Dermis blood vessel endothelial cell (primary cell): Measurements from ENCODE around the gene SYNGR1. TPM values are rescaled to one million over a fixed set of nuclear protein-coding genes. Genes with fewer than 3 reads are reported as not detected.
"Not testable (repeated sequence)": the region's sequence is repeated elsewhere in the genome, so short reads cannot be mapped to it uniquely, and the experiment has no call there.

Experiments
- DNase-seq: peaks from one replicate; pipeline ENCODE4 v3.0.0; 2010
- total RNA-seq: library from RNA; depleted of rRNA; stranded (reverse); fragments of >200 nt; gene quantifications from 2 replicates; pipeline ENCODE4 v1.2.3, GENCODE V29; 2014

The SYNGR1 gene
- total RNA-seq, 1 donor from 2014 or later = 1.0 TPM

DNA sequence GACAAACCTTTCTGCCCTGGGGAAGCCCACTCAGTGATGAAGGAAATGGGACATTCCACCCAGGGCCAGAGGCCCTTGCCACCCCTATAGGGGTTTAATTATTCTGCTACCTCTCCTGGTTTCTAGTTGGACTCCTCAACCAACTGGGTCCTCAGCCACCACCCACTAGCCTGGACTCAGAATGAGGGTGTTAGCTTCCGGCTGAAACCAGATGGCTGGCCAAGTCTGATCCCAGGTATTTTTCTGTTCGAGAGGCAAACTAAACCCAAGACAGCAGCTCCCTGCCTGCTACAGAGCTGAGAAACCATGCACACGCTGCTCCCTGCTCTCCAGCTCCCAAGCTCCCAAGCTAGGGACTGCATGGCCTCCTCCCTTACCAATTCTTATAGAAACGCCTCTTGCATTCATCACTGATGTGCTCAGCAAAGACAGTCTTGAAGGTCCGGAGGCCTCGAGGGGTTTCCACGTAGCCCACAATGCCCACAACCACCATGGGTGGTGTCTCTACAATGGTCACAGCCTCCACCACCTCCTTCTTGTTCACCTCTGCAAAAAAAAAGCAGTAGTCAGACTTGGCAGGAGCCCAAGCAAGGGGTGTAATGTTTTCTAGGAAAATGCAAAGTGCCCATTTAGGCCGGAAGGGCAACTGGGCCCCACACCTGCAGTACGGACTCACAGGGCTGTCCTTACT, 32.6 kb upstream of the SYNGR1 start:
- peak; percentile 32 for DNase-seq

DNA sequence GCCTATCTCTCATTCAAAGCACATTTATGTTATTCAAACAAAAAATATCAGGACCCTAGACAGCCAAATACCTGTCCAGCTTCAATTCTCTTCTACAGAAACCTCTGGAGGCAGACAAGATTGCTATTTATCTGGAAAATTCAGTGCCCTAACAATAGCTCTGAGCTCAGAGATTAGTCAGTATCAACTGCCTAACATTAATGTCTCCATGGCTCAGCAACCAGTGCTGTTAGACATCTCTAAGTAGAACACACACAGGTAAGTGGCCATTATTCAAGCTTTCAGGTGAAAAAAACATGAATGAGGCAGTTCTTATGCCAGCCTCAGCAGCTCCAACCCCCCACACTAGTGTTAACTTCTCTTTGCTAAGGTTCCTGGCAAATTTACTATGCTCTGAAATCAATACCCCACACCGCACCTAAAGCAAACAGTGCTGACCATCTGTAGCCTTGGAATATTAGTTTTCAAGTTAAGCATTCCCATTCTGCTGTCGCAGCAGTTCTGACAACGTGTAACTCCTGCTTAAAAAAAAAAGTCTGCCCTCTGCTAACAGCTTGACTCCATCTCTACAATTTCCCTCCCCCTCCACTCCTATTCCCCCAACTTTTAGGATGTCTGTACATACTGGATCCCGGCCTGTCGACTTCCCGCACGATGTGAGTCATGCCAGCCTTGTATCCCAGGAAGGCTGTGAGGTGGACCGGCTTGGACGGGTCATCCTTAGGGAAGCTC, 31.9 kb upstream of the SYNGR1 start:
- peak; percentile 55 for DNase-seq

DNA sequence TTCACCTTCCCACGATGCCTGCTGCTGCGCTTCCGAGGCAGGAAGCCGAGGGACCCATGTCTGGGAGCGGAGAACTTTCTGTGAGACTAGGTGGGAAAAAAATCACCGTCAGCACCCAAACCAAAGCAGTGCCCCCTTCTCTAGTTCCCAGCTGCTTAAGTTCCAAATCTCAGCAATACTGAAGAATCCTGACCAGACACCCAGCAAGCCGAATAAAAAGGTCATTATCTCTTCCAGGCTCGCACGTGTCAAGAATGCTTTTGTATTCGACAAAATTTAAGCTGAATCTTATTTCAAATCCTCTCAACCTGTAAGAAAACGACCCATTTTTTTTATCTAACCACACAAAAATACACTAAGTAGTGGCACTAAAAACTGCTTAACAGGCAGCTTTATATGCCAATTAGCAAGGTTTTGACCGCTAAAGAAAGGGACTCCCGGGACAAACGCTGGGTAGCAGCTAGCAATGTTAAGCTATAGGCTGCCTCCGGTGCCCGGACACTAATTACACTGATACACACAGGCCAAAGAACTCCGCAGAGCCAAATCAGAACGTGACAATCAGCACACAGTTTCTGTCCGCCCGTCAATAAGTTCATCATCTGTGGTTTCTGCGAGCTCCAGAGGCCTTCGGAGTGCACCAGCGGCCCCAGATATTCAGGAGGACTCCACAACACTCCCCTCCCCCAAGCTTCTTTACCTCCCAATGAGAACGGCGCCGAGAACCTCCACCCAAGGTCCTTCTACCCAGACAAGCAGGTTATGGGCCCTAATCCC, 31.1 kb upstream of the SYNGR1 start:
- DNase-seq = peak; percentile 56

DNA sequence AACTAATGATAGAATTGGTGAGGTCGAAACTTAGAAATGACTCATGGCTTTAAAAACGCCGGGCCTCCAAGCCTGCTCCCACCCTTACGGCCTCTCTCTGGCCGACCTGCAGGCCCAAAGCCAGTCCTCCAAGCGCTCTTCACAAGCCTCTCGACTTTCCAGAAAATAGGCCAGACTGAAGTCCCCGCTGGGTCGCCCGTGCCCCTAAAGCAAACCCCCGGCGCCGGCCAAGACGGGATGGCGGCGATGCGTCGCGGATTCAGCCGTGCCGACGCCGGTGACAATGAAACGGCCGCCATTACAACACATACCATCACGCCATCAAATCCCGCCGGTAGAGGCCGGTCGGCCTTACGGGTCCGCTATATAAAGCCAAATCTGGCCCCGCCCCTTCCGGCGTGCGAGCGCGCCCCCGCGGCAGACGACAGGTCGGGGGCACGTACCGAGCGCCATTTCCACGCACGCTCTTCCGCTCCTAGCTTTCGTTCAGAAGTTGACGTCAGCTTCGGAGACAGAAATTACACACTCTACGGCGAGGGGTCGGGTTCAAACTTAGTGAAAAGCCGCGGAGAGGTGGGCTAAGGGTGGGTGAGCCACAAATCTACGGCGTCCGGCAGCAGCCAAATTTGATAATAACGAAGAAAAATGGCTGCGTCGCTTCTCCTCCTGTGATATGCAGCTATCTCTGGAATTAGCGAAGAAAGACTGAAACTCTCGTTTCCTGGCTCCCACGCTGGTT, 30.3 kb upstream of the SYNGR1 start, which contains the start of gene RPL3:
RPL3 (minus strand) TSS at position 340 of the 739 bp plus-strand sequence; CDS start at position 314, 26 bp downstream.
- peak; percentile 100 for DNase-seq

DNA sequence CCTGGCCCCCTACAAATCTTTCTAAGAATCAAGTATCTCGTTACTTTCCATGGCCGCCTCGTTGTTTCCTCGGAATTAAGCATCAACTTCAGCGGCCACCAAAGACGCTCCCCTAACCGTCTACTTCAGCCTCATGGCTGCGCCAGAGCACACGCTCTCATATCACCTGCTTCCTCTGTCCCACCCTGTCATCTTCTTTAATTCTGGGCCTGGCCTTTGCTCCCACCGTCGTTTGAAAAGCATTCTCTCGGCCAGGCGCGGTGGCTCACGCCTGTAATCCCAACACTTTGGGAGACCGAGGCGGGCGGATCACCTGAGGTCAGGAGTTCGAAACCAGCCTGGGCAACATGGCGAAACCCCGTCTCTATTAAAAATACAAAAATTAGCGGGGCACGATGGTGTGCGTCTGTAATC, 29.2 kb upstream of the SYNGR1 start:
- not testable (repeated sequence) for DNase-seq

DNA sequence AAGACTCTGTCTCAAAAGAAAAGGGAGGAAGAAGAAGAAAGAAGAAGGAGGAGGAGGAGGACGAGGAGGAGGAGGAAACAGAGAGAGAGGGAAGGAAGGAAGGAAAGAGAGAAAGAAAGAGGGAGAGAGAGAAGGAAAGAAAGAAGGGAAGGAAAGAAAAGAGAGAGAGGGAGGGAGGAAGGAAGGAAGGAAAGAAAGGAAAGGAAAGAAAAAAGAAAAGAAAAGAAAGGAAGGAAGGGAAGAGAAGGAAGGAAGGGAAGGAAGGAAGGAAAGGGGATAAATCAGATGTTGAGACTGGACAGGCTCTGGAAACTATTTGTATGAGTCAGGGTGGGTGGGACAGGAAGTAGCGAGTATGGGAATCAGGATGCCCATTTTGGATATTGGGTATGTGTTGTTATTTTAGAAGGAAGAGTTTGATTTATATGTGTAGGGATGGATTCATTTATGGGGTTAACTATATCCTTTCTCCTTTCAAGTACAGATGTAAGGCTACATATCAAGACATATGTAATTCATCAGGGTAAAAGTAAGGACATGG, 24.3 kb upstream of the SYNGR1 start:
- DNase-seq = no peak

DNA sequence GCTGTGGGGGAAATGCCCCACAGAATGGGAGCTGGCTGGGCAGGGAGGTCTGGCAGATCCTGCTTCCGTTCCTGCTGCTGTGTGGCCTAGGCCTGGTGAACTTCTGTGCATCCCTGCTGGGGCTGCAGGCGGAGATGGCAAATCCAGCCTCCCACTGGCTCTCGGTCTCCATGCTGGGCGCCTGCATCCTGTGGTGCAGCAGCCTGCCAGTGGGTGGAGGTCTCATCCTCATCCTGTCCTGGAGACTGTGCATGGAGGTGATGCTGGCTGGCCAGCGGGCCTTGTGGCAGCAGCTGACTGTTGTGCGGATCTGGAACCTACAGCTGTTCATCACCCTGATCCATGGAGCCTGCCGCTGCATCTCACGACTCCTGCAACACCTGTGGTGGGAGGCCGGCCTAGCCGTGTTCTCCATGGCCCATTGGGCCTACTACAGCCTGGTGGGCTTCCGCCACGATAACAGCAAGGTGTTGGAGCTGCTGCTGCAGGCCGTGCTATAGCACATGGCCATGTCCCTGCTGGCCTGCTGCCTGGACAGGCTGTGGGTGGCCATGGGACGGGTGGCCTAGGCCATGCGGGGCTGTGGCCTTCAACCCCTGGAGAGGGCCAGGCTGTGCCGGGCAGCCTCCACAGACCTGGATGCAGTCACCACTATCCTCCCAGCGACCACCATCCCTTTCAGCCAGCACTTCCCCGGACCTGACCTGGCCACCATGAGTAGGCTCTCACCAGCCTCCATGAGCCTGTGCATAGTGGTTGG, 21.6 kb upstream of the SYNGR1 start:
- no peak for DNase-seq

DNA sequence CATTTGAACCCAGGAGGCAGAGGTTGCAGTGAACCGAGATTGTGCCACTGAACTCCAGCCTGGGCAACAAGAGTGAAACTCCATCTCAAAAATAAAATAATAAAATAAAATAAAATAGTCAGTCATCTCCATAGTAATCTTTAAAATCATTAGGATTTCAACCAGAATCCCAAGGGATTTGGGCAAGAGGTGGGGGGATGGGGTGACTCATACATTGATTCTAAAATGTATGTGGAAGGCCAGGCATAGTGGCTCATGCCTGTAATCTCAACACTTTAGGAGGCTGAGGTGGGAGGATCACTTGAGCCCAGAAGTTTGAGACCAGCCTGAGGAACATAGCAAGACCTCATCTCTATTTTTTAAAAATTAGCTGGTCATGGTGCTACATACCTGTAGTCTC, 19.2 kb upstream of the SYNGR1 start:
- not testable (repeated sequence) for DNase-seq

DNA sequence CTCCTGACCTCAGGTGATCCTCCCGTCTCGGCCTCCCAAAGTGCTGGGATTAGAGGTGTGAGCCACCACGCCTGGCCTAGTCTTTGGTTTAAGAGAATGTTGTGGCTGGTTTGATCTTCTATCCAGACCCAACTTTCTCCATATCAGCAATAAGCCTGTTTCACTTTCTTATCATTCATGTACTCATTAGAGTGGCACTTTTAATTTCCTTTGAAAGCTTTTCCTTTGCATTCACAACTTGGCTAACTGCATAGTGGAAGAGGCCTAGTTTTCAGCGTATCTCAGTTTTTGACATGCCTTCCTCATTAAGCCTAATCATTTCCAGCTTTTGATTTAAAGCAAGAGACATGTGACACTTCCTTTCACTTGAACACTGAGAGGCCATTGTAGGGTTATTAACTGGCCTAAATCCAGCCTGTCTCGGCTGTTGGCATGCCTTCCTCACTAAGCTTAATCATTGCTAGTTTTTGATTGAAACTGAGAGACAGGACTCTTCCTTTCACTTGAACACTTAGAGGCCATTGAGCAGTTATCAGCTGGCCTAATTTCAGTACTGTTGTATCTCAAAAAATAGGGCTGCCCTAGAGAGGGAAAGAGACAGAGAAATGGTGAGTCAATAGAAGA, 17.2 kb upstream of the SYNGR1 start:
- DNase-seq = peak; percentile 69

DNA sequence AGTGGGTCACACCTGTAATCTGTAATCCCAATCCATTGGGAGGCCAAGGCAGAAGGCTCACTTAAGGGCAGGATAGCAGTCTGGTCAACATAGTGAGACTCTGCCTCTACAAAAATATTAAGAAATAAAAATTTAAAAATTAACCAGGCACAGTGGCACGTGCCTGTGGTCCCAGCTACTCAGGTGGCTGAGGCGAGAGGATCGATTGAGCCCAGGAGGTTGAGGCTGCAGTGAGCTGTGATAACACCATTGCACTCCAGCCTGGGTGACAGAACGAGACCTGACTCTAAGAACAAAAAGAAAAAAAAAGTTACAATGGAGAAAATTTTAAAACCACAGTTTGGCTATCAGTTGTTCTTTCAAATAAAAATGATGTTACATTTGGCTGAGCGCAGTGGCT, 13.4 kb upstream of the SYNGR1 start:
- no peak for DNase-seq

DNA sequence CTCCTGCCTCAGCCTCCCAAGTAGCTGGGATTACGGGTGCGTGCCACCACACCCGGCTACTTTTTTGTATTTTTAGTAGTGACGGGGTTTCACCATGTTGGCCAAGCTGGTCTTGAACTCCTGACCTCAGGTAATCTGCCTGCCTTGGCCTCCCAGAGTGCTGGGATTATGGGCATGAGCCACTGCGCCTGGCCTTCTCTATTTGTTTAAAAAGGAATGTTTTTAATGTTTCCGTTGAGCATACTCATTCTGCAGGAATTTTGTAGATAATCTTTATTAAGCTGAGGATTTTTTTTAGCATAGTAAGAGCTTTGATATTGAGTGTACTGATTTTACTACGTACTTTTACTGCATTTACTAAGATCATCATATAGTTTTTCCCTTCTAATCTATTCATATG, 10.0 kb upstream of the SYNGR1 start:
- DNase-seq = not testable (repeated sequence)

DNA sequence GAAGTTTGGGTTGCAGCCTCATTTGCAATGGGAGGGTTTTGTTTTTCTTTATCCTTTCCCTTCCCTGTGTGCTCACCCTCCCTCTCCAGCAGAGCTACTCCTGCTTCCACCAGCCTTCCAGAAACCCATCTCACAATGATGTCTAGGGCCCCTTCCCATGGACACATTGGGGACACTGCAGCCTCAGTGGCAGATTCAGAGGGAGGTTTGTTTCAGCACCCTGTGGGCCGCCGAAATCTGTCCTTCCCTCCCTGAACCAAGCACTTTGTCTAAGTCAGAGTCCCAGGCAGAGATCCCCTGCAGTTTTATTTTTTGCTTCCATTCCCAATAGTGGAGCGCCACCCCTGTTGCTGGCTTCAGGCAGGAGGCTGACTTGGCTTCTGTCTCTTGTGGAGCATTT, 8.6 kb upstream of the SYNGR1 start:
- DNase-seq = no peak

DNA sequence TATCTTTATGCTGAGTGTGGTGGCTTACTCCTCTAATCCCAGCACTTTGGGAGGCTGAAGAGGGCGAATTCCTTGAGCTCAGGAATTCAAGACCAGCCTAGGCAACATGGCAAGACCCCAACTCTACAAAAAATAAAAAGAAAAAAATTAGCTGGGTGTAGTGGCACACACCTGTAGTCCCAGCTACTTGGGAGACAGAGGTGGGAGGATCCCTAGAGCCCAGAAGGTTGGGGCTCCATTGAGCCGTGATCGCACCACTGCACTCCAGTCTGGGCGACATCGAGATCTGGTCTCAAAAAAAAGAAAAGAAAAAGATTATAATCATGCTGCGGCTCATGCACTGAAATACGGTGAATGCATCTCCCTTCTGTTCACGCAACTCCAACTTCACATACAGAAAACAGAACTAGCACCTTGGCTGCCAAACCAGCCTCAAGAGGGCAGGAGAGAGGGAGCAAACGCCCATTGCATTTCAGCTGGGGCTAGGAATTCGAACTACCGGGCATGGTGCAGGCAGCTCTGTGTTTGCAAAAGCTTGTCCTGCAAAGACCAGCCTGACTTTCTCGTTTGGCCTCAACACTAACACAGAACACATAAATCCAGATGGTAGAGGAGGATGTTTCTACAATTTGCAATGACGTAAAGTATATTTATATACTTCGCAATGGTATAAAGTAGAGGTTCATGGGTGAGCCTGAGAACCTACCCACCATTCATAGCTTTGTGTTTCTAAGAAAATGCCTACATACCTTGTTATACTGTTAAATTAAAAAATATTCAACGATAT, 6.3 kb upstream of the SYNGR1 start:
- peak; percentile 72 for DNase-seq

DNA sequence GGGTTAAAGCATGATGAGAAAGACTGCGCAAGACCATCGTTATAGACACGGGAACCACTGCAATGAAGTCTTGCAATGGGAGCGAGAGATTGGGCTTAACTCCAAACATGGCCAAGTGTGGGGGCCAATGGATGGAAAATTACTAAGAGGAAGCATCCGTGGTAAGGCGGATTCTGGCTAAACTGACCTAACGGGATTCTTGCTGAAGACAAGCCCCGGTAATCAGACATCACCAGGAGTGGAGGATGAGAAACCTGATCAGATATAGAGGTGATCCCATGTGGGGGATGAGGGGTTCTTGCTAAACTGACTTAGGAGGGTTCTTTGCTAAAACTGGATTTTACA, 5.8 kb upstream of the SYNGR1 start:
- DNase-seq = no peak

DNA sequence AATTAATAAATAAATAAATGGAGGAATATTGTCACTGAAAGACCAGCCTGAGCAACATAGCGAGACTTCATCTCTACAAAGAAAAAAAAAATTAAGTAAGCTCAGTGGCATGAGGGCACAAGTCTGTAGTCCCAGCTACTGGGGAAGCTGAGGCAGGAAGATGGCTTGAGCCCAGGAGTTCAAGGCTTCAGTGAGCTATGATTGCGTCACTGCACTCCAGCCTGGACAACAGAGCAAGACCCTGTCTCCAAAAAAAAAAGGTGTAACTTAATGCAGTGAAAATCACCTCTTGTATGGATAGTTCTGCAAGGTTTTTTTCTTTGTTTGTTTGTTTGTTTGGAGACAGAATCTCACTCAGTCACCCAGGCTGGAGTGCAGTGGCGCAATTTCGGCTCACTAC, 4.6 kb upstream of the SYNGR1 start:
- no peak for DNase-seq

DNA sequence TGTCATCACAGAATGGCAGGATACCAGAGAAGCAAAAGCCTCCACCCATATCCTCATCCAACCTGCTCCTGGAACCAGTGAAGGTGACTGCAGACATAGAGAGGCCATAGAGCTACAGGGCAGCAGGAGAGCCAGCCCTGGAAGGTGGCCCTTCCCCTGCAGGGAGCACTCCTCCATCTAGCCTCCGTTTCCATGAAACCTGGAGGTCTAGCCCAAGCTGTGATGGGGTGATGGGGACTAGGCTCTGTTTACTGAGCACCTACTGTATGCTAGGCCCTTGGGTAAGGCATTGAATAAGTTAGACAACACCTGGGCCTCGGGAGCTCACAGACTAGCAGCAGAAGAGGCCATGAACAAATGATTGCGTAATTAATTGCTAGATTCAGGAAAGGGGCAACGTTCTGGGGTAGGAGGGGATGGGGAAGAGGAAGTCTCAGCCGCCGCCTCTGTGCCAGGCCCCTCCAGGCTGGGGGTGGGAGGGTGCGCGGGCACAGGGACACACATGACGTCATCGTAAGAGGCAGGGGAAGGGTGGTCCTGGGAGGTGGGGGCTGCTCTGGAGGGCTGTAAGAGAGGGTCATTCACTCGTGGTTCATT, 784 bp upstream of the SYNGR1 start:
- DNase-seq = no peak

DNA sequence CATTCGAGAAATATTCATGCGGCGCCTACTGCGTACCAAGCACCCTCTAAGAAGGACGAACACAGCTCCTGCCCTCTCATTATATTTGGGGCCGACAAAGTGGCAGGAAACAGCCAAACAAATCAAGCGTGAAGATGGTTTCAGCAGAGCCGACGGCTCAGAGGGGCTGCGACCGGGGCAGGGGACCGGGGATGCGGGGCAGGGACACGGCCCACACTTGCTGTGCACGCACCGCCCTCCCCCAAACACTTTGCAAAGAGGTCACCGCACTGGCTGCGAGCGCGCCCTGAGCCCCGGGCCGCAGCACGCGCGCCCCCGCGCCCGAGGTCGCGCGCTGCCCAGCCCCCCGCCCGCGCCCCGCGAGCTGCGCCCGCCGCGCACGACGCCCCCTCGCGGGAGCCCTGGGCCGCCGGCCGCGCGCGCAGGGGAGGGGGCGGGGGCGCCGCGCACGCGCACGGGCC, 255 bp upstream of the SYNGR1 start:
- DNase-seq = peak; percentile 25

DNA sequence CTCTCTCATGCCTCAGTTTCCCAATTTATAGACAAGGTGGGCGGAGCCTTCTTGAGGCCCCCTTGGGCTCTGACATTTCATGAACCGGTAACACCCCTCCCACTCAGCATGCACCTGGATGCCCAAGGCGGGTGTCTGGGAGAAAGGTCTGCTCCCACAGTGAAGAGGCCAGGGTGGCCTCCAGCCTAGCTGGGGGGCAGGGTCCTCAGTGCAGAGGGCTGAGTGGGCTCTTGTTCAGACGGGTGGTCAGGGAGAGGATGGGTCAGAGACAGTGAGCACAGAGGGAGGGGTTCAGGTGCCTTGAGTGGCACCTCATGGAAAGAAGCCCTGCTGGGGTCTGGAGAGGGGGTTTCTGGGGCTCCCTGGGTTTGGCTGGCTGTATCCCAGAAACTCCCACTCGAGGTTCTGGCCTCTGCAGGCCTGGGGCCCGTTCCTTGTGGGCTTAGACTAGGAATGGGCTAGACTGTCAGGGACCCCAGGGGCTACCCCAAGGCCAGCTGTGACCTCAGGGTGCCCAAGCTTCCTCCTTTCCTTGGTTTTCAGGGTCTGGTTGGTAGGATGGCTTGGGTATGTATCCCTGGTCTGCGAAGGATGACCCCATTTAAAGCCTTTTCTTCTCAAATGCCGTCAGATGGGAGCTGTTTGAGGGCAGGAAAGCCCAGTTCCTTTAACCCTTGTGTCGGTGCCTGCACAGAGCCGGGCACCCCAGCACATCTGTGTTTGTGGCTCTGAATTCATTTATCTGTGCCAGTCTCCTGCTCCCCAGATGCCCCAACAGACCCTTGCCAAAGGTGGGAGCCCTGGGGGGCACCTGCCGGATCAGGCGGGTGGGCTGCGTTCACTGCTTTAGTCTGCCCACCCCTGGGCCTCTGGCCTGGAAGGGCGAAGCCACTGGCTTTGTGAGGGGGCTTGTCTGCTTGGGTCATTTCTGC, 1.2 kb downstream of the SYNGR1 start:
- DNase-seq = no peak
